GM21367 (cell line): ENCODE results near the gene SKI.

ENCODE experiments used
- ATAC-seq: cut with Tn5 transposase; IDR thresholded peaks from one replicate; pipeline ENCODE4 v1.9.1; 2021; ENCODE audit not compliant: unreplicated experiment

The SKI gene

GRCh38 chr1:2304921-2305681 is 77.0 kb downstream of the SKI start:
- ATAC-seq, result no peak

- ATAC-seq, result no peak
These were observed 78.2 kb downstream of the SKI start for GRCh38 chr1:2306151-2306978.

GRCh38 chr1:2307064-2307605 is 79.0 kb downstream of the SKI start:
- ATAC-seq, result no peak

GRCh38 chr1:2307972-2308371 is 79.9 kb downstream of the SKI start:
- no peak for ATAC-seq

GRCh38 chr1:2308844-2309243 is 80.7 kb downstream of the SKI start:
- ATAC-seq, result no peak

- no peak for ATAC-seq
These were observed 82.4 kb downstream of the SKI start for GRCh38 chr1:2310332-2311183.

GRCh38 chr1:2311184-2312032 is 83.3 kb downstream of the SKI start:
- no peak for ATAC-seq

GRCh38 chr1:2312160-2312514 is 84.0 kb downstream of the SKI start:
- no peak for ATAC-seq

- no peak for ATAC-seq
These were observed 84.6 kb downstream of the SKI start for GRCh38 chr1:2312515-2313301.

- ATAC-seq, result no peak
These were observed 85.6 kb downstream of the SKI start for GRCh38 chr1:2313651-2314261.

- ATAC-seq, result no peak
These were observed 86.2 kb downstream of the SKI start for GRCh38 chr1:2314273-2314802.

- ATAC-seq, result no peak
These were observed 86.9 kb downstream of the SKI start for GRCh38 chr1:2314803-2315673.

- no peak for ATAC-seq
These were observed 87.7 kb downstream of the SKI start for GRCh38 chr1:2315674-2316450.

GRCh38 chr1:2316451-2316961 is 88.4 kb downstream of the SKI start:
- no peak for ATAC-seq

- ATAC-seq, result no peak
These were observed 89.3 kb downstream of the SKI start for GRCh38 chr1:2317230-2318065.
